Fibroblast of gingiva (primary cell): ENCODE measurements around the gene FABP3.
"Not testable (repeated sequence)": the region's sequence is repeated elsewhere in the genome, so short reads cannot be mapped to it uniquely, and the experiment has no call there.

ENCODE experiments used
- DNase-seq: peaks from one replicate; pipeline ENCODE4 v3.0.0-alpha.2; 2011; ENCODE audit warnings: low read depth

Gene FABP3

DNA sequence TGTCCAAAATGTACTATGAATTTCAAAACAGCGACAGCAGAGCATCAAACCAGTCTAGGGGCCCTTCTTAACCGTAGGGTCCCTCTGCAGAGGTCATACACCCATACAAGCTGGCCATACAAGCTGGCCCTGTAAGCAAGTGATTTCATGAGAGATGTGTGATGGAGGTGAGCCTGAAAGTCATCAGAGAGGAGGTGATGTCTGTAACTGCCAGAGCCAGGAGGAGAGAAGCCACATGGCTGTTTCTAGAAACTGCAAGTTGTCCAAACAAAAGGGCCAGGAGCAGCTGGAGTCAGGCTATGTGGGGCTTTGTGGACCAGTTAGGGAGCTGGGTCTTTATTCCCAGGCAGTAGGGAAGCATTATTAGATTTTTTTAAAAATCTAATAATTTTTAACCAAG is 25.4 kb upstream of the FABP3 start:
- DNase-seq: no peak

GRCh38 chr1:31397360-31398095 is 24.7 kb upstream of the FABP3 start:
- no peak for DNase-seq

- peak; percentile 96 for DNase-seq
Observed at GRCh38 chr1:31396633-31397351, 23.9 kb upstream of the FABP3 start.

DNA sequence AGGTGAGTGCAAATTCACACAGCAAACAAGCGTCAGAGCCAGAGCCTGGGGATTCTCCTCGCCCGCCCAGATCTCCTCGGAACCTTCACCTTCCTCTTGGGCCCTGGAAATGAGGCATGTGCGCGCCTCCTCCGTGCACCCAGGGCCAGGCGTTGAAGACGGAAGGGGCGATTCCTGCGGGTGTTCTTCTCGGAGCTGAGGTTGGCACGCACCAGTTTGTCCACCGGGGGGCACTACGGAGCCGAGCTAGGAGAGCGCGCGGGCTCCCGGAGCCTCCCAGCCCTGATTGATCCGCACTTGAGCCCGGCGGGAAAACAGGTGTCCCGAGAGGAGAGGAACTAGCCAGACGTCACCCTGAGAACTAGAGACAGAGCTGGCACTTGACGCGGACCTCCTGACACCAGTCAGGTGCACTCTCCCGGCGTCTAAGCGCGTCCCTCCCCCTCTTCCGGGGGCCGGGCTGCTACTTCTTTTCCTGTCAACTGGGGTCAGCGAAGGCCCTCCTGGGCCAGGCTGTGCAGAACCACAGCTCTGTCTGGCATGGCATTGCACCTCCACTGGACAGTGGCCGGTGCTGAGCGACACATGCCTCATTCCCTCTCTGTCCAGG is 21.8 kb upstream of the FABP3 start:
- peak; percentile 48 for DNase-seq

GRCh38 chr1:31393463-31393862 is 20.6 kb upstream of the FABP3 start:
- DNase-seq: no peak

DNA sequence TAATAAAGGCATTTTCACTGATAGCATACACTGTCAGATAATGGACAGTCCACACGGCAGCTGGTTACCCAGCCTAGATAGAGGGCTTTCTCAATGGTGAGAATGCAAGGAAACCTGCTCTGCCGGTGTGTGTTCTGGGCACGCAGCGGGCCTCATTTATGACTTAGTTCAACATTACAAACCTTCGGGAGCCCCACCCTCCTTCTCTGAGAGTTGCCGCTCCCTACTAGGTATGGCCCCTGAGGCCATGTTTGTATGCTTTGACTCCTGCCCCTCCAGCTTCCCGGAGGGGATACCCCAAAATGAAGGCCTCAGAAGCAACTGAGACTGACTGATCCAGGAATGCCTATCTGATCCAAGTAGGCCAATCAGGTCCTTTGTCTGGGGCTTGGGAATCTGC is 17.2 kb upstream of the FABP3 start:
- DNase-seq: no peak

GRCh38 chr1:31389616-31390015 is 16.7 kb upstream of the FABP3 start:
- no peak for DNase-seq

- no peak for DNase-seq
Observed at GRCh38 chr1:31387612-31388011, 14.7 kb upstream of the FABP3 start.

DNA sequence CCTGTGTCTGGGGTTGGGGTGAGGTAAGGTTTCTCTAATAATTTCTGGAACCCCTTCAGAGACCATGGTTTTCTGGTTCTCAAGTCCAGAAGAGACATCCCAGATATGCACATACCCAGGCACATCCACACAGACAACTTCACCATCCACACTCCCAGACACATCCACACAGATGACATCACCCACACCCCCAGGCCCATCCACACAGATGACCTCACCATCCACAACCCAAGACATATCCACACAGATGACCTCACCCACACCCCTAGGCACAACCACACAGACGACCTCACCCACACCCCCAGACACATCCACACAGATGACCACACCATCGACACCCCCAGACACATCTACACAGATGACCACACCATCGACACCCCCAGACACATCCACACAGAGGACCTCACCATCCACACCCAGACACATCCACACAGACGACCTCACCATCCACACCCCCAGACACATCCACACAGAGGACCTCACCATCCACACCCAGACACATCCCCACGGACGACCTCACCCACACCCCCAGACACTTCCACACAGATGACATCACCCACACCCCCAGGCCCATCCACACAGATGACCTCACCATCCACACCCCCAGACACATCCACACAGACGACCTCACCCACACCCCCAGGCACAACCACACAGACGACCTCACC is 13.8 kb upstream of the FABP3 start:
- not testable (repeated sequence) for DNase-seq

DNA sequence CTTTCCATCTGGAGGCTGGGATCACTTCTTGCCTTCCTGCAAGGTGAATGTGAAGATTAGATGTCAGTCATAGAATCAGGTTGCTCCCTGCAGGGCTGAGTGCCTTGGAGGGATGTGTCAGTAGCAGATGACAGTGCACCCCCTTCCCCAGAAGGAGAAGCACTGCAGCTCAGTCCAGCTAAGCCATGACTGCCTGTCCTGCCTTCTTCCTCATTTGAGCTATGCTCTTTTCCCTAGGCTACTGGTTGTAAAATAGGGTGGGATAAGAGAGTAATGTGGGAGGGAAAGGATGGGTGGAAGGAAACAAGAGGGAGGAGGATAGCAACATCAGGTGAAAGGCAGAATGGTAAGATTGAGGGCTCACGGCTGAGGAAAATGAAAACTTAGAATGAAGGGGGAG is 11.1 kb upstream of the FABP3 start:
- no peak for DNase-seq

GRCh38 chr1:31382379-31382989 is 9.6 kb upstream of the FABP3 start:
- no peak for DNase-seq

DNA sequence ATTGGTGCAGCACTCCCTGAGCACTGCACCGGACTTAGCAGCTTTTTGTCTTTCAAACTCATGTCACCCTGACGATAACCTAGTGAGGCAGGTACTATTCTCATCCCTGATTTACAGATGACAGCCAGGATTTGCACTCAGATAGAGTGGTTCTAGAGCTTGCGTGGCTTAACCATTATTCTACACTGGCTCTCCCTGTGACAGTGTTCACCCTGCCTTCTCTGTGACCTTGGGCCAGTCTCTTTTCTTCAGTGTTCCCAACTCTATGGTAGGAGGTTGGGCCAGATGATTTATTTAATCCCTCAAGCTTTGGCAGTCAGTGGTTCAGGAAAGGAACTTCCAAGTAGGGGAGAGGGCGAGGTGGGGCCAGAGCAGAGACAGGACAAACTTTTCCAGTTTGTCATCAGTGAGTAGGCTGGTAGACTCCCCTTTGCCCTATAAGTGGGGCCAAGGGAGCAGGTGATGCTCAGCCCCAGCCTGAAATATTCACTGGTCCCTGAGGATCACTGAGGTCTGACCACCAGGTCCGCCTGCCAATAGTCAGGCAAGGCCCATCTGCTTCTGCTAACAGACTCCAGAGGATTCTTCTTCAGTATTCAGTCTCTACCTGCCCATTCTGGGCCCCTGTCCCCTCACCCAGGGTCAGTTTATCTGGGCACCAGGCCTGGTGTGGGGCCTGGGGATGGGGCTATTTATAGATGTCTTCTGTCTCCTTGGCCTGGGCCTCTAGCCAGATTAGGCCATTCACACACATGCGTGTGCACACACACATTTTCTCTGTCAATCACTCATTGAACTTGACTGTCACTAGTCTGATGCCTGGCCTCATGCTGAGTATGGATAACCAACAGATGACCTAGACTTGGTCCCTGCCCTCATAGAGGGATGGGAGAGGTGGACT is 8.8 kb upstream of the FABP3 start:
- DNase-seq: peak; percentile 72

GRCh38 chr1:31380181-31380580 is 7.3 kb upstream of the FABP3 start:
- peak; percentile 21 for DNase-seq

- DNase-seq: no peak
Observed at GRCh38 chr1:31378001-31378400, 5.1 kb upstream of the FABP3 start.

DNA sequence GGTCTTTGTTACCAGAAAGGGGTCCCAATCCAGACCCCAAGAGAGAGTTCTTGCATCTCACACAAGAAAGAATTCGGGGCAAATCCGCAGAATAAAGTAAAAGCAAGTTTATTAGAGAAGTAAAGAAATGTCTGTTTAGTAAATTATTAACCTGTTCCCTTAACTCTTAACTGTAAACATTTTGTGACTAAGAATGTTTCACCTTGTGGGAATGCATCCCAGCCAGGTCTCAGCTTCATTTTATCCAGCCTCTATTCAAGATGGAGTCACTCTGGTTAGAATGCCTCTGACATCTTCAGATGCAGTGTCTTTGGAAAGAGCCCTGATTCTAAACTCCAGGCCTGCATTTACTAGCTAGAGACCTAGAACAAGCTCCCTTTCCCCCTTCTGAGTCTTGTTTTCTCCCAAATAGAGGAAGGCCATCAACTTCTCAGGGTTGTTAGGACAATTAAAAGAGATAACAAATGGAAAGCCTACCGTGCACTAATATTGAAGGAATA is 4.5 kb upstream of the FABP3 start:
- DNase-seq: no peak

DNA sequence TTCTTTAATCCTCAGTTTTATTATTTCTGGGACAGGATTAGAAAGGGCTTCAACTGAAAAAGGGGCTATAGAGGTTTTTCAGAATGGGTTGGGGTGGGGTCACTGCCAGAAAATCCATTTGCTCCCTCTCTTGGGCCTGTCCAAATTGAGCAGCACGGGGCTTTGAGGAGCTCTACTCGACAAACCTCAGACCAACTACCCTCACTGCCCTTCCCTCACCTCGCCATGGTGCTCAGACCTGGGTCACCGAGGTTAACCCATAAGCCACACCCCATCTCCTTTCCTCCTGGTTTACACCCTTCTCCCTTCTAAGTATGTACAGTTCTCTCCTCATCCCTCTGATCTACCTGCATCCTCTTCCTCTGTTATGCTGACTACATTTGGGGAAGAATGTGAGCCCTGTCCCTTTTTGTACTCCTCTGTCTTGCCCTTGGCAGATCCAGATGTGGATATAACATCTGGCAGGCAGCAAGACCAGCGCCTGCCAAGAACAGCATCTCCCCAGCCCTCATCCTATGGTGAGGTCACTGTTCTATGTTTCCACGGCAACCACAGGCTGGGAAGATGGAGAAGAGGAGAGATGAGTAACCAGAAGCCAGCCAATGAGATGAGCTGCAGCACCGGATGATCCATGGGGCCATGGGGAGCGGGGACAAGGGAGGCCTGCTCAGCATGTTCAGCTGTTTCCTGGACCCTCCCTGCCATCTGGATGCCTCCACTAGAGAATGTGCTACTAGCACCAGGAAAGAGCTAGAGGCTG is 3.7 kb upstream of the FABP3 start:
- DNase-seq: peak; percentile 94

GRCh38 chr1:31374511-31375196 is 1.8 kb upstream of the FABP3 start:
- DNase-seq: peak; percentile 70

- DNase-seq: no peak
Observed at GRCh38 chr1:31373897-31374486, 1.1 kb upstream of the FABP3 start.

GRCh38 chr1:31372751-31373055 is 173 bp downstream of the FABP3 start:
- no peak for DNase-seq
